Measurements from ENCODE around the gene FAAP100. TPM values are rescaled to one million over a fixed set of nuclear protein-coding genes. Genes with fewer than 3 reads are reported as not detected.

FAAP100 gene
- total RNA-seq, 1 experiment from 2014 or later, result 54.7 TPM

GRCh38 chr17:81519284-81520020, 32.7 kb downstream of the FAAP100 start (continued):
- TF ChIP-seq CTCF (IDR thresholded peaks at IDR 0.05) (peak; percentile 51), CBFB (CRISPR knock-in tag; IDR thresholded peaks at IDR 0.05; ENCODE audit: low read depth) (no peak), ZNF416 (CRISPR knock-in tag; IDR thresholded peaks at IDR 0.05) (no peak)

- Mint-ChIP-seq H3K27me3 (ENCODE audit: low read depth) (peaks cover 42% of the 10 kb centered on the region), H3K4me3 (peak overlapping the region; percentile 57), H3K4me1 (peaks cover 30% of the 10 kb centered on the region), H3K27ac (no peak overlapping the region), H3K36me3 (no peaks in the 10 kb centered on the region), H3K9me3 (no peaks in the 10 kb centered on the region)
- POLR2A ChIA-PET, result interaction anchor here (0.7 to 2.7 kb wide), 3 partner anchors 11 to 34 kb away, joined by 4 to 20 read pairs (median 9); no protein-coding TSS in a partner anchor
- CTCF ChIA-PET, result interaction anchor here (0.6 to 2.9 kb wide), 22 partner anchors 9 to 268 kb away, joined by 3 to 25 read pairs (median 4); partner anchors contain the start of genes FAAP100, FSCN2 and MRPL12
- ATAC-seq (peak; percentile 10), DNase-seq (ENCODE audit: low spot score) (no peak)
- TF ChIP-seq ZNF138 (CRISPR knock-in tag; conservative IDR thresholded peaks at IDR 0.05) (0 out of 2 replicates have a peak, but pooled peaks have one; percentile 57), ZBTB43 (CRISPR knock-in tag; IDR thresholded peaks at IDR 0.05) (peak; percentile 67; the same call in 1 of the 2 replicates), ETV6 (CRISPR knock-in tag; IDR thresholded peaks at IDR 0.05) (no peak), ZNF281 (CRISPR knock-in tag; IDR thresholded peaks at IDR 0.05) (no peak), RELA (CRISPR knock-in tag; IDR thresholded peaks at IDR 0.05; ENCODE audit: borderline replicate concordance) (0 out of 2 replicates have a peak, but pooled peaks have one; percentile 13), SP1 (CRISPR knock-in tag; conservative IDR thresholded peaks at IDR 0.05) (no peak; the same call in 1 of the 2 replicates), ZNF232 (CRISPR knock-in tag; IDR thresholded peaks at IDR 0.05) (0 out of 2 replicates have a peak, but pooled peaks have one; percentile 76), NR3C1 (CRISPR knock-in tag; conservative IDR thresholded peaks at IDR 0.05; ENCODE audit: low read depth) (no peak), ZNF416 (CRISPR knock-in tag; IDR thresholded peaks at IDR 0.05) (peak; percentile 13; the same call in 1 of the 2 replicates), KAT7 (CRISPR knock-in tag; IDR thresholded peaks at IDR 0.05; ENCODE audit: borderline replicate concordance) (peak; percentile 82), ZNF532 (CRISPR knock-in tag; IDR thresholded peaks at IDR 0.05; ENCODE audit: borderline replicate concordance) (no peak), CREB1 (CRISPR knock-in tag; IDR thresholded peaks at IDR 0.05) (0 out of 2 replicates have a peak, but pooled peaks have one; percentile 39), TEAD4 (CRISPR knock-in tag; IDR thresholded peaks at IDR 0.05) (no peak), NR1H2 (CRISPR knock-in tag; IDR thresholded peaks at IDR 0.05) (no peak), SOX15 (CRISPR knock-in tag; IDR thresholded peaks at IDR 0.05) (no peak), RORB (CRISPR knock-in tag; IDR thresholded peaks at IDR 0.05) (no peak), ZNF423 (CRISPR knock-in tag; IDR thresholded peaks at IDR 0.05) (no peak), E2F4 (CRISPR knock-in tag; IDR thresholded peaks at IDR 0.05; ENCODE audit: borderline replicate concordance, low read depth) (0 out of 2 replicates have a peak, but pooled peaks have one; percentile 77), ZSCAN18 (CRISPR knock-in tag; IDR thresholded peaks at IDR 0.05) (no peak)
Observed at GRCh38 chr17:81518785-81519283, 33.3 kb downstream of the FAAP100 start.
